ENCODE results near the gene IL21R.

GRCh38 chr16:27436921-27437650 lies 35.1 kb downstream of the IL21R start:
- TF ChIP-seq POLR2A (IDR thresholded peaks at IDR 0.05) (no peak), CTCF (IDR thresholded peaks at IDR 0.05) (no peak), POLR2AphosphoS5 (IDR thresholded peaks at IDR 0.05; ENCODE audit: insufficient read depth in 1 of 2, low read depth in 1 of 2) (no peak)

Measured in vagina (tissue), 2 donors.